AG04450 (cell line): ENCODE results near the gene SLC43A3. TPM values are rescaled to one million over a fixed set of nuclear protein-coding genes. Genes with fewer than 3 reads are reported as not detected.

Experiments used
- CTCF ChIA-PET: fragments of 300-600, 350-600 bp; formaldehyde crosslinking; extraction: SDS; loops from one replicate; lab custom pipeline; 2022; ENCODE audit warnings: antibody characterized with exemption, inconsistent platforms; lab: Charles Lee
- POLR2A ChIA-PET: fragments of 350-600 bp; formaldehyde crosslinking; extraction: SDS; loops from one replicate; lab custom pipeline; 2021; ENCODE audit warnings: antibody characterized with exemption, inconsistent platforms; lab: Yijun Ruan, JAX
- DNase-seq: peaks from one replicate; pipeline ENCODE4 v3.0.0-alpha.2; 2011; ENCODE audit warnings: low read depth, low spot score
- H3K27ac ChIP-seq: one replicate; pipeline ENCODE4 v1.5.1; 2012; ENCODE audit warnings: low read depth, low read length, control low read depth
- H3K27me3 ChIP-seq: one replicate; pipeline ENCODE4 v1.6.0; 2012; ENCODE audit warnings: low read length; ENCODE audit not compliant: control insufficient read depth, insufficient read depth
- H3K4me3 ChIP-seq: 2 replicates; pipeline ENCODE4 v1.5.1; 2011; ENCODE audit warnings: mild to moderate bottlenecking, low read depth, low read length, control low read depth
- H3K9me3 ChIP-seq: 2 replicates; pipeline ENCODE4 v1.5.1; 2012; ENCODE audit warnings: low read length; ENCODE audit not compliant: control insufficient read depth, insufficient read depth
- polyA plus RNA-seq: library from polyadenylated mRNA; depleted of rRNA; stranded (reverse); fragments of >200 nt; gene quantifications from 2 replicates; pipeline ENCODE4 v1.2.3, GENCODE V29; 2011
- TF ChIP-seq, protein P1 (sequence below): IDR thresholded peaks from 2 replicates; pipeline ENCODE4 v1.5.1; 2011; ENCODE audit warnings: low read depth, low read length, control low read depth, inconsistent platforms

The SLC43A3 gene
- polyA plus RNA-seq, 1 experiment, result 24.4 TPM

DNA sequence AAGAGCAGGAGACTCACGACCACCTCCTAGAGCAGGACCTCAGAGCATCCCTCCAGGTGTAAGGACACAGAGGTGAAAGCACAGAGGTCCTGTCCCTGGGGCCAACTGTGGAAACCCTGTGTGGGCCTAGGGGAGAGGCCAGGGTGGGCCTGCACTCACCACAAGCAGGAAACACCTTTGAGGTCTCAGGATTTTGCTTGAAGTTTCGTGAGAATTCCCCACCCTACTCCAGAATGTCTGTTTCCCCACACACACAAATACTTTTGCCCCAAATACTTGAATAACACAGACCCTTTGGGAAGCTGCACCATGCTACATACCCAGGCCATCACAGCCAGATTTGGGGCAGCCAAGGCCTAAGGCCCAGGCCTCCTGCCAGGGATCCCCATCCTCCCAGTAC is 18.1 kb downstream of the SLC43A3 start:
- Histone ChIP-seq H3K9me3 (no peaks in the 10 kb centered on the region), H3K4me3 (no peak overlapping the region), H3K27ac (no peak overlapping the region), H3K27me3 (no peaks in the 10 kb centered on the region)
- no peak for DNase-seq
- TF ChIP-seq, protein P1, sequence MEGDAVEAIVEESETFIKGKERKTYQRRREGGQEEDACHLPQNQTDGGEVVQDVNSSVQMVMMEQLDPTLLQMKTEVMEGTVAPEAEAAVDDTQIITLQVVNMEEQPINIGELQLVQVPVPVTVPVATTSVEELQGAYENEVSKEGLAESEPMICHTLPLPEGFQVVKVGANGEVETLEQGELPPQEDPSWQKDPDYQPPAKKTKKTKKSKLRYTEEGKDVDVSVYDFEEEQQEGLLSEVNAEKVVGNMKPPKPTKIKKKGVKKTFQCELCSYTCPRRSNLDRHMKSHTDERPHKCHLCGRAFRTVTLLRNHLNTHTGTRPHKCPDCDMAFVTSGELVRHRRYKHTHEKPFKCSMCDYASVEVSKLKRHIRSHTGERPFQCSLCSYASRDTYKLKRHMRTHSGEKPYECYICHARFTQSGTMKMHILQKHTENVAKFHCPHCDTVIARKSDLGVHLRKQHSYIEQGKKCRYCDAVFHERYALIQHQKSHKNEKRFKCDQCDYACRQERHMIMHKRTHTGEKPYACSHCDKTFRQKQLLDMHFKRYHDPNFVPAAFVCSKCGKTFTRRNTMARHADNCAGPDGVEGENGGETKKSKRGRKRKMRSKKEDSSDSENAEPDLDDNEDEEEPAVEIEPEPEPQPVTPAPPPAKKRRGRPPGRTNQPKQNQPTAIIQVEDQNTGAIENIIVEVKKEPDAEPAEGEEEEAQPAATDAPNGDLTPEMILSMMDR, result no peak
- ChIA-PET POLR2A (no interaction called here), CTCF (interaction anchor here (0.6 kb wide), 1 partner anchor 51 kb away, joined by 3 read pairs; no protein-coding TSS in a partner anchor)

DNA sequence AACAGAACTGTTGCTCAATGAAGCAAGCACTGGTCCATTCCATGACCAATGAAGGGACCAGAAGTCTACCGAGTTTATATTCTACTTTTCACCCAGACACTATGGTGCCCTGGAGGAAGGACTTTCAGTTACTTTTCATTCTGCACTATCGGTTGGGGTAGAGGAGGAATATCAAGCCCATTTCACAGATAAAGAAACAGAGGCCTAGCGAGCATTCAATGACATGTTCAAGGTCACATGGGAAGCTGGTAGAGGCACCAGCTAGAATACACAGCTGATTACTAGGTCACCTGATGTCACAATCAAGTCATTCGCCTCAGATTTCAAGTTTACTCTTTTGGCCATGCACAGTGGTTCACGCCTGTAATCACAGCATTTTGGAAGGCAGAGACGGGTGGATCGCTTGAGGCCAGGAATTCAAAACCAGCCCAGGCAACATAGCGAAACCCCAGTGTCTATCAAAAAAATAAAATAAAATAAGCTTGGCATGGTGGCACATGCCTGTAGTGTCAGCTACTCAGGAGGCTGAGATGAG is 18.9 kb downstream of the SLC43A3 start:
- Histone ChIP-seq H3K27ac (no peak overlapping the region), H3K27me3 (no peaks in the 10 kb centered on the region), H3K9me3 (no peaks in the 10 kb centered on the region), H3K4me3 (no peak overlapping the region)
- POLR2A ChIA-PET, result no interaction called here
- CTCF ChIA-PET, result interaction anchor here (0.6 kb wide), 1 partner anchor 52 kb away, joined by 3 read pairs; no protein-coding TSS in a partner anchor
- DNase-seq, result no peak
- TF ChIP-seq, protein P1, result no peak

DNA sequence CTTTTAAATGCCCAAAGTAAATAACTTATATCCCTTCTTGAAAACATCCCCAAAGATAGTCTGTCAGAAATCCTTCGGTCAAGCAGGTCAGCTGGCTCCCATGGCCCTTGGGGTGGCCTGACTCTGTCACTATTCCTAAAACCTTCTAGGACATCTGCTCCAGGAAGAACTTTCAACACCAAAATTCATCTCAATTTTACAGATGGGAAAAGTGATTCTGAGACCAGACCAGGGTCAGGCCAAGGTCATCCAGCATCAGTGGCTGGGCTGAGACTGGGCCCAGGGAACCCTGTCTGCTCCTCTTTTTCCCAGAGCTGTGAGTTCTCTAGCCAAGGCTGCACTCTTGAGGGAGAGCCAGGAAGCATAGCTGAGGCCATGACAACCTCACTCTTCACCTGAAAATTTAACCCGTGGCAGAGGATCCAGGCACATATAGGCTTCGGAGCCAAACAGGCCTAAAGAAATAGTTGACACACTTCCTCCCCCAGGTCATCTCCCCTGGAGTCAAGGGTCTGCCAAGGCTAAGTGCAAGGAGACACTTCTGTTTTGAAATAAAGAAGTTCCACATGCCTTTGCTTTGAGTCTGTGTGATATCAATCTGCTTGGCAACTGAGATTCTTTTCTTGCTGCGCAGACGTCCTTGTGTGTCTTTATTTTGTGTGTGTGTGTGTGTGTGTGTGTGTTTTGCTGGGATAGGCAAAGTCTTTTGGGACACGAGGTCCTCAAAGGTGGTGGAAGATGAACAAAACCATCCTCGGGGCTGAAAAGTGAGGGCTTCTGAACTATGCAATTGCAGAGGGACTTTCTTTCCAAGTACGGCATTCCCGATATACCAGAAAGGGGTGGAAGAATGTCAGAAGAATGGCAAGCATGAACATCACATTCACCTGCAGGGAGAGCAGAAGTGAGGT is 19.7 kb downstream of the SLC43A3 start:
- Histone ChIP-seq H3K27me3 (peaks cover 1% of the 10 kb centered on the region), H3K9me3 (no peaks in the 10 kb centered on the region), H3K27ac (no peak overlapping the region), H3K4me3 (no peak overlapping the region)
- DNase-seq, result no peak
- ChIA-PET CTCF (no interaction called here), POLR2A (no interaction called here)
- TF ChIP-seq, protein P1, result no peak

DNA sequence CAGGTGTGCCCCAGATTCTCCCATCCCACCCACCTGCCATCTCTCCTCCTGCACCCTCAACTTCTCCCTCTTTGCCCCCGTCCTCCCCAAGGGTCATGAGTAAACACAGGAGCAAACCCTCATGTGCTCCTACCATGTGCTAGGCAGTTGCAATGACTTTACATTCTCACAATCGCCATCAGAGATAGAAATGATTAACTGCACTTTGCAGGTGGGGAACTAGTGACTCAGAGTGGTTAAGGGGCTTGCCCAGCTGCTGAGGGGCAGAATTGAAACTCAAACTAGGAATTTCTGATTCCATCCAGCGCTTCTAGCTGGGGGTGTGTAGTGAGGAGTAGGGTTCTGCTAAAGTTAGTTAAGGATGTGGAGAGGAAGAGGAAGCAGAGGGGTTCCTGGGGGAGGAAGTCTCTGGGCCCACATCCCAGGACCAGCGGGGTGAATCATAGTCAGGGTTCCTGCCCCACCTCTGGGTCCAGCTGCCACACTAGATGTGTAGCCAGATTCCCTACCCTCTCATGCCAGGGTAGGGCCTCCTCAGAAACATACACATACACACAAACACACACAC is 20.5 kb downstream of the SLC43A3 start:
- Histone ChIP-seq H3K9me3 (no peaks in the 10 kb centered on the region), H3K4me3 (no peak overlapping the region), H3K27ac (no peak overlapping the region), H3K27me3 (peaks cover 2% of the 10 kb centered on the region)
- ChIA-PET POLR2A (no interaction called here), CTCF (no interaction called here)
- TF ChIP-seq, protein P1, result no peak
- DNase-seq, result no peak
